CD4-positive, alpha-beta T cell treated with Interleukin-10 for 1 hour (primary cell): ENCODE measurements around the gene CBY2.
A peak's percentile ranks its signal among the peaks of the same experiment; 100 is the strongest.

ENCODE experiments used
- DNase-seq: peaks from one replicate; pipeline ENCODE4 v3.0.0-alpha.2; 2020

The CBY2 gene

GRCh38 chr13:45702869-45703391 lies 810 bp downstream of the CBY2 start:
- DNase-seq = no peak

DNA sequence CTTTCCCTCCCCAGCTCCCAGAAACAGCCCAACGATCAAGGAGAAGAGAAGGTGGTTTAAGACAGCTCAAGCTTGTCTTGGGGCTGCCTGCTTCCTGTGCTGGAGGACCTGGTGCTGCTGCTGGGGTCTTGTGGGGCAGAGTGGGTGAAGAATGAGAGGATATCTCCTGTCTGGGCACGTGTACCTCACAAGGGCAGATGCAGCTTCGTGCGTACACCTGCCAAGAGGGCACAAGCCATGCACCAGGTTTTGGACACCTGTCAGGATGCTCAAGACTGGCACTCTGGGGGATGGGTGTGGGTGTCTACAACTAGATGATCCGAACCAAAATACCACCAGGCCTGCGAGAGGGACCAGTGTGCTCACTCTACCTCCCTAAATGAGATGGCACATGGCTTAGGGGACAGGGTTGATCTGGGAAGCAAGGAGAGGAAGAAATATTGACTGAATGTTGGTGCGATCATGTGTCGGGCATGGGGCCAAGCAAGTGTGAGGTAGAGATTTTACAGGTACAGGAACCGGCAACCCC lies 2.2 kb downstream of the CBY2 start:
- no peak for DNase-seq

GRCh38 chr13:45704854-45705695 lies 3.0 kb downstream of the CBY2 start:
- no peak for DNase-seq

DNA sequence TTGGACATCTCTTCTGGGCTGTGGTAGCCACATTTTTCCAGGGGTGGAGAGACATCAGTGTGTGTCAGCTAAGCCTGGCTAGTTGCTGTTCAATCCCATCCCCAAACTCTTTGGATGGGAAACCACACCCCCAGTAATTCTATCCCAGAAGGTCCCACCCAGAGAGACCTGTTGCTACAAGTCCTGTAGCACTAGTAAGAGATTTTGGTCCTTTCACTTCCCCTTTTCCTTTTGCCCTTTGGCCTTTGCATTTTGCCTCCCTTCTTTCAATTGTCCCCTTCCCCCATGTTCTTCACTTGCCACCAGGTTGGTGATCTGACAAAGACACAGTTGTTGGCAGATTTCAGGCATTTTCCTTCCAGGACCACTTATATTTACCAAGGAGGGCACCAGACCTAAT lies 3.8 kb downstream of the CBY2 start:
- DNase-seq = no peak

DNA sequence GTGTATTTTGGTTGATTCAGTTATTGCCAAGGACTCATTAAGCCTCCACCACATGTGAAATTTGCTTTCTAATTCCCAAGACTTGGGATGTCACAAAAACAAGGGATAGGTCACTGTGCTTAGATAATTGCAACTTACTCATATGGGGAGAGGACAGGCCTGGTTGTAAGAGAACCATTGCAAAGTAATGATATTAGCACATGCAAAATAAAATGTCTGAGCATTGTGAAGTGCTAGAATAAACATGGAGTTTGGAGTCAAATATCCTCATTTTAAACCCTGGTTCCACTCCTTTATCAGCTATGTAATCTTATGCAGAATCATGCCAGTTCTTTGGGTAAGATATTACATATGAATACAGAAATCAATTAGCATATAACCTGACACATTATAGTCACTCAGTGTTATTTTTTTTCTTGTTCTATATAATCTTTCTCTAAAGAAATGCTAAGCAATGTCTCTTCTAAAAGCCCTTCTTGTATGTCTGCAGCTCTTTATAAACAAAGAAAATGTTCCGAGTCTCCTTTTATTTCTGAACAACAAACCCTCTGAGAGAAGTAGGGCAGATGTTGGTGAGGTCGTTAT lies 5.5 kb downstream of the CBY2 start:
- no peak for DNase-seq

GRCh38 chr13:45711951-45712350 lies 9.8 kb downstream of the CBY2 start:
- DNase-seq = no peak

DNA sequence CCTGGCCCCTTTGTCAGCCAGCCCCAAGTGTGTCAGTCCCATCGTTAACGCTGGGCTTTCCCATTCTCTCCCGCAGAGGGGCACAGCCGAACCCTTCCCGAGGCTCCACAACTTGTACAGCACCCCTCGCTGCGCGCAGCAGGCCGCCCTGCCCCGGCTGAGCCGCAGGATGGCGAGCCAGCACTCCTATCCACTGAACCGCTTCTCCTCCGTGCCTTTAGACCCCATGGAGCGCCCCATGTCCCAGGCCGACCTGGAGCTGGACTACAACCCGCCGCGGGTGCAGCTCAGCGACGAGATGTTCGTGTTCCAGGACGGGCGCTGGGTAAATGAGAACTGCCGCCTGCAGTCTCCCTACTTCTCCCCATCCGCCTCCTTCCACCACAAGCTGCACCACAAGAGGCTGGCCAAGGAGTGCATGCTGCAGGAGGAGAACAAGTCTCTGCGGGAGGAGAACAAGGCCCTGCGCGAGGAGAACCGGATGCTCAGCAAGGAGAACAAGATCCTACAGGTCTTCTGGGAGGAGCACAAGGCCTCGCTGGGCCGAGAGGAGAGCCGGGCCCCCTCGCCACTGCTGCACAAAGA lies 11.1 kb downstream of the CBY2 start:
- no peak for DNase-seq

- DNase-seq = no peak
Measured at GRCh38 chr13:45713721-45714120, 11.6 kb downstream of the CBY2 start.

DNA sequence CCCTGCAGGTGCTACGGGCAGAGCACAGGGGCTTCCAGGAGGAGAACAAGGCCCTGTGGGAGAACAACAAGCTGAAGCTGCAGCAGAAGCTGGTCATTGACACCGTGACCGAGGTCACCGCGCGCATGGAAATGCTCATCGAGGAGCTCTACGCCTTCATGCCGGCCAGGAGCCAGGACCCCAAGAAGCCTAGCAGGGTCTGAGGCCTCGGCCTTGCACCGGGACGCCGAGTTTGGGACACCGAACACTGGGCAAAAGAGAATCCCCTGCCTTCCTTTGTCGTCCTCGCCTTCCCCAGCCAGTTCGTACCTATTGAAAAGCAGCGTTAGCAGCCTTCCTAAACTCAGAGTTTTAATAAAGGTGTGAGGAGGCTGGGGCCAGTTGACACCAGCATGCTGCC lies 12.1 kb downstream of the CBY2 start:
- no peak for DNase-seq

DNA sequence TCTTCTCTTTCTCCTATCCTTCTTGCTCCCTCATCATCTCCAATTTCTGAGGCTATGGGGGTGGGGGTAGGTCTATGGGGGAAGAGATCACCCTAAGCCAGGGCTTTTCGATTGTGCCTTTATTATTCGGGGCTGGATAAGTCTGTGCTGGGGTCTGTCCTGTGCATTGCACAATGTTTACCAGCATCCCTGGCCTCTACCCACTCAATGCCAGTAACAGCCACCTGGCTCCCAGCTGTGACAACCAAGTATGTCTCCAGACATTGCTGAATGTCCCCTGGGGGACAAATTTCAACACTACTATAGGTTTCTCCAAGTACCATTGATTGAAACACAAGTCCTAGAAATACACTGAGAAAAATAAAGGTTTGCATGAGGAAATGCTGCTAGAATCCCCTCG lies 13.2 kb downstream of the CBY2 start:
- DNase-seq = no peak

- DNase-seq = no peak
Measured at GRCh38 chr13:45717349-45717748, 15.2 kb downstream of the CBY2 start.

- peak; percentile 5 for DNase-seq
Measured at GRCh38 chr13:45718063-45718462, 15.9 kb downstream of the CBY2 start.

DNA sequence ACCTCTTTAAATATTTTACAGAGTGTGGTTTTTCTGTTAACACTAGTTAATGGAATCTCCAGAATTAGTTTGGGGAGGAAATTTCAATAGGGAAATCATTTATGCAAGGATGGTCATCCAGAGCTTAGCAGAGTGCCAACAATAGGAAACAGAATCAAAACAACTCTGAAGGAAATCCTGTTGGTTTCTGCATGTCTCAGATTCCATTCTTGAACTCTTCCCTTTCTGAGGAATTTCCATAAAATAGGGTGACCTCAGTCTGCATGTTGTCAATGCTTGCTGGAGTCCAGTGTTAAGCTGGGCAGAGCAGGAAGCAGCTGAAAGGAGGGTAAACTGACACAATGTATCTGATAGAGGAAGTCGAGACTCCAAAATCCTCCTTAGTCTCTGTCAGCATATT lies 16.9 kb downstream of the CBY2 start:
- DNase-seq = no peak

GRCh38 chr13:45721203-45721731 lies 19.1 kb downstream of the CBY2 start:
- DNase-seq = no peak

- DNase-seq = no peak
Measured at GRCh38 chr13:45723798-45724197, 21.7 kb downstream of the CBY2 start.

DNA sequence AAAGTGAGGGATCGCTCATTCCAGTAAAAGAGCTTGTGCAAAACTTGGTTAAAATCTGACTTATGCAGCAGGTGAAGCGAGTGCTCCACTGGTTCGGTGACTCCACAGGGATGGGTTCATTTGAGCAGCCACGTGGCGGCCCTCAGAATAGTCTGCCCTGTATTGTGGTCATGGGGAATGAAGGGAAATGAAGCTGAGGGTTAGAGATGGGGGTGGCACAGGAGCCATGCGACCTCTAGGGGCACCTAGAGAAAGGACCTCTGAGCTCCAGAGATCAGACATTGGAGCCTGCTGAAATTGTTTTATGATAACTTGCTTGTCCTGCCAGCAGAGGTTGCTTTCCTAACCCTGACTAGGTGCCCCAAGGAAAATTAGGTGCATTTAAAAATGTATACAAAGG lies 26.6 kb downstream of the CBY2 start:
- no peak for DNase-seq

DNA sequence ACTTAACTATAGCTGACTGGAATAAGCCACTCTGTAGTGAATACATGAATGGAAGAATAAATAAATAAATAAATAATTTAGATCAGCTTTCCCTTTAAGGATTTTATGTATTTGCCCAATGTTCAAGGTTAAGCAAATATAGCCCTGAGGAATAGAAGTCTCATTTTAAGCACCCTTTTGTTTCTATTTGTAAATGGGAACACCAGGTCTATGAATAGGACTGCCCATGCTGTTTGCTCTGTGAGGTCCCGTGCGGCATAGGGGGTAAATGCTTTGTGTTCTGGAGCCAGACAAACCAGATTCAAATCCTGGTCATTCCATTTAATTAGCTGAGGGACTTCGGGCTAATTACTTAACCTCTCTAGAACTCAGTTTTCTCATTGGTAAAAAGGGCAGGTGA lies 29.3 kb downstream of the CBY2 start:
- DNase-seq = no peak

DNA sequence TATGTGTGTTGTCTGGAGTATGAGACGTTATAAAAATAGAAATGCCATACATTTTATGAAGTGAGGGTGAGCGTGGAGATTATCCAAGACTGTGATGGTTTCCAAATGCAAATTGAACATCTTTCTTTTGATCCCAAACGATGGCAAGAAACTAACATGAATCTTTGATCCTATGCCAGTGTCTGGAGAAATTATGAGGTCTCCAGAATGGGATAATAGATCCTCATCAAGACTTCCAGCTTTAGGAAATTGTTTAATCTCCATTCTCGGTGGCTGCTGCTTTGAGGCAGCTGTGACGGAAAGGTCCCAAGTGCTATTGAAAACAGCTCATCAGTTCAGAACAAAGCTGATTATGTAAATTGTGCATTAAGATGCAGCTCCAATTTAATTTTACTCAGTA lies 30.8 kb downstream of the CBY2 start:
- DNase-seq = no peak

DNA sequence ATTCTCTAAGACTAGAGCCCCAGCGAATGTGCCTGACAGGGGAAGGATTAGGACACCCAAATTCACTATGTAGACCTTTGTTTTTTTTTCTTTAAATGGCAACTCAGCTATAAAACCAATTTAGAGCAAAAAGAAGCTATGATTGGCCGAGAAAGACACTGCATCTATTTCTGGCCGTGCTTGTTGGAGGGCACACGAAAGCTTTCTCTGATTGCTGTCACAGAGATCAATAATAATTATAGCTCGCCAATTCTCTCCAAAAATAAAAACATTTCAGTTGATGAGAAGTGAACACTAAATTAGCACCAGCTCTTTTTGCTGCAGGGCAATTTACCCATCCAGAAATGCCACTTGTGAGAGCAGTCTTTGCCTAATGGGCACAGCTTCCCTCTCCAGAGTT lies 31.2 kb downstream of the CBY2 start:
- no peak for DNase-seq

DNA sequence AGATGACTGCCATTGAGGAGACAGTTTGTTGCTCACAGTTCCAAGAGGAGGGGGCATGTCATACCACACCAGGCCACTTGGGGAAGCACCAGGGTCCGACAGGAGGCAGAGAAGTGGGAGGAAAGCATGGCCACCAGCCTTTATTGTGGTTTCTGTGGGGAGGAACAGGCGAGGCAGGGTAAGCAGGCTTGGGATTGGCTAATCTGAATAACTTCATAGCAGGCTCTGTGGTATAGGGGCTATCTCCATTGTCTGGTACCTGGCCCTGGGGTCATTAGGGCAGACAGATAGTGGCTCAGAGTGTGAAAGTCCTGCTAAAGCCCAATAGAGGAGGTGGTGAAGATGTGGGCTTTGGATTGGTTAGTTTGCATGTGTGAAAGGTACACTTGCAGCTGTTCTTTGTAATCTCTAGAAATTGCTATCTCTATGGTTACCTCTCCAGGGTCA lies 35.5 kb downstream of the CBY2 start:
- no peak for DNase-seq

DNA sequence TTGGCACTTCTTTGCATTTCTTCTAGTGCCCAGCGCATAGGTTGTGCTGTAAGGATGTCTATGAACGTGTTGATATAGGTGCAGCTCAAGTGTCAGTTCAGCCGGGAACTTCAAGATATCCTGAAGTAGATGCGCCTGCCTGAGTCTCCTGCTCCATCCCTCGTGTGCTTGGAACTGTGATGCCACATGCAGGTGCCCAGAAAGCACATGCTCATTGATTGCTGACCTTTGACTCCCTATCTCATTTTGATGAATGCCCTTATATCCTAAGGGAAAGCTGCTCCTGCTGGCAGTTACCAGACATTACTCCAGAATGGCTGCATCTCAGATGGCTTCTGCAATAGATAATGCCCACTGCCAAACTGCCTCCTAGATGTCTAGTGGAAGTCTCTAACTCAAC lies 40.9 kb downstream of the CBY2 start:
- no peak for DNase-seq

DNA sequence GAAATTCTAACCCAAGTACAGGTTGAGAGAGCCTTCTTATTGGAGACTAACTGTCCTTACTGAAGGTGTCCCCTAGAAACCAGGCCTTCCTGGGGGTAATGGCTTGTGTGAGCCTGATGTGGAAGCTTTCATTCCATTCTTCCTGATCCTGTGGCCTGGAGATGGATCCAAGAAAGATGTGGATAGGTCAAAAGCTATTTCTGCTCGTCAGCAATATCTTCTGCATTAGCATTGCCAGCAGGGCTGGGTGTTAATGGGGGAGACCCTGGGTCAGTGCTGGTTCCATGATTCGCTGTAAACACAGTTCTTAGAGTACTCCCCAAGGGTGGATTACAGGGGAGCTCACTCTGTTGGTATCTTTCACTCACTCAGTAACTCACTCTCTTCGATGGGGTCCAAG lies 42.9 kb downstream of the CBY2 start:
- no peak for DNase-seq

- DNase-seq = no peak
Measured at GRCh38 chr13:45747071-45747470, 45.0 kb downstream of the CBY2 start.
